HUES6 (cell line): Measurements from ENCODE around the gene PPIF.
A peak's percentile ranks its signal among the peaks of the same experiment; 100 is the strongest.

ENCODE experiments used
- H3K27ac ChIP-seq: 2 replicates; pipeline ENCODE4 v1.7.0; 2013; ENCODE audit warnings: low read depth, mild to moderate bottlenecking, low read length, inconsistent platforms
- H3K27me3 ChIP-seq: 2 replicates; pipeline ENCODE4 v1.6.1; 2013; ENCODE audit warnings: low read length; ENCODE audit not compliant: control insufficient read depth, insufficient read depth
- H3K36me3 ChIP-seq: 2 replicates; pipeline ENCODE4 v1.6.1; 2013; ENCODE audit warnings: low read length; ENCODE audit not compliant: control insufficient read depth, insufficient read depth
- H3K4me1 ChIP-seq: 2 replicates; pipeline ENCODE4 v1.6.1; 2013; ENCODE audit warnings: low read length; ENCODE audit not compliant: control insufficient read depth, insufficient read depth
- H3K4me3 ChIP-seq: 2 replicates; pipeline ENCODE4 v1.5.1; 2013; ENCODE audit warnings: low read depth, low read length
- H3K9ac ChIP-seq: one replicate; pipeline ENCODE4 v1.6.1; 2013; ENCODE audit warnings: mild to moderate bottlenecking, low read length
- H3K9me3 ChIP-seq: 2 replicates; pipeline ENCODE4 v1.6.1; 2013; ENCODE audit warnings: low read depth, low read length; ENCODE audit not compliant: control insufficient read depth, insufficient read depth

PPIF gene

GRCh38 chr10:79399223-79399831 is 52.1 kb downstream of the PPIF start:
- peaks cover 48% of the 10 kb centered on the region for H3K4me1 ChIP-seq
- peak overlapping the region; percentile 67; the same call in 1 of the 2 replicates for H3K27ac ChIP-seq
- H3K36me3 ChIP-seq = no peaks in the 10 kb centered on the region
- no peaks in the 10 kb centered on the region for H3K9me3 ChIP-seq
- H3K27me3 ChIP-seq = no peaks in the 10 kb centered on the region
- H3K9ac ChIP-seq = peak overlapping the region; percentile 71
- H3K4me3 ChIP-seq = peak overlapping the region; percentile 19; the same call in 1 of the 2 replicates

- Histone ChIP-seq H3K4me1 (peaks cover 58% of the 10 kb centered on the region), H3K36me3 (no peaks in the 10 kb centered on the region), H3K9ac (no peak overlapping the region), H3K9me3 (no peaks in the 10 kb centered on the region), H3K27ac (no peak overlapping the region), H3K27me3 (no peaks in the 10 kb centered on the region), H3K4me3 (no peak overlapping the region)
Measured at GRCh38 chr10:79400146-79401004, 53.1 kb downstream of the PPIF start.

DNA sequence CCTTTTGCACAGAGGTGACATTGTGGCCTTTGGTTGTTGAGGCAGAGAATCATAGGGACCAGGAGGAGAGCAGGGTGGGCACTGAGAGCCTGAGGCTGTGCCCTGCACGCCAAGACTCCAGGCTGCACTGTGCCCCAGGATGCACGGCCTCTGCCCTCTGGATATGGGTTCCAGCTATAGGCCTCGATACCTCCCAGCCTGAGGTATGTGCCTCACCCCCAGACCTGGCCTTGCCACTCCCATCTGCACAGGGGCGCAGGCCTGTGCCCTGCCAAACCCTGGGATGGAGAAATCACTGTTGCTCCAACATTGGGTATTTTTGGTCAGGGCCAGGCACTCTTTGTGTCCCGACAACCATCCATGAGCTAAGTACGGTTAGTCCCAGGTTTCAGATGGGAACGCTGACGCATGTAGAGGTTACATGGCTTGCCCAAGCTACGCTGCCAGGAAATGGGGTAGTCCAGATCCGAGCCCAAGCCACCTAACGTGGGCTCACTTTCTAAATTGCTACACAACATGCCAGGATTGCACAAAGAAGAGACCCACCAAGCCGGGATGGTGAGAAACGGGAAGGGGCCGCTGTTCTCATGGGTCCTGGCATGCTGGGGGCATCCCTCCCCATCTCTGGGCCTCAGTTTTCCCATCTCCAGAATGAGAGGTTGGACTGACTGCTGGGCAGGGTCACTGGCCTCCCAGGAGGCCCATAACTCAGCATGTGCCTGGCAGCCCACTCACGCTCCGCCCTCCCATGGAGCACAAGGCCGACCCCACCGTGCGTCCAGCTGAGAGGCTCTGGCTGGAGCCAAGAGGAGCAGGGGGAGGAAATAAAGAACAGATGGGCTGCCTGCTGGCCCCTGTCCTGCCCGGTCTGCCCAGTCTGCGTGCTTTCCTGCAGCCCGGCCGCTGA is 54.0 kb downstream of the PPIF start:
- H3K4me1 ChIP-seq = peaks cover 65% of the 10 kb centered on the region
- H3K27me3 ChIP-seq = no peaks in the 10 kb centered on the region
- H3K9me3 ChIP-seq = no peaks in the 10 kb centered on the region
- no peaks in the 10 kb centered on the region for H3K36me3 ChIP-seq
- no peak overlapping the region for H3K9ac ChIP-seq
- no peak overlapping the region; the same call in 1 of the 2 replicates for H3K27ac ChIP-seq
- H3K4me3 ChIP-seq = no peak overlapping the region

DNA sequence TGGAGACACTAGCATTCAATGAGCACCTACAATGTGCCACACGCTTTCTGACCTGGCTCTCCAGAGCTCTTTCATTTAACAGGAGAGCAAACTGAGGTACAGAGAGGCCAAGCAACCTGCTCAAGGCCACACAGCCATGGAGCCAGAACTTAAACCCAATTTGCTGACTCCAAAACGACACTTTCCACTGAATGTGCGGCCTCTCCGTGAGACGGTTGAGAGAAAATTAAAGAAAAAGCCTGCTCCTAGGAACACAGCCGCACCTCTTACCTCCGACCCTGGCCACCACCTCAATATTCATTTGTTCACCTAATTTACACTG is 55.3 kb downstream of the PPIF start:
- Histone ChIP-seq H3K27ac (no peak overlapping the region), H3K36me3 (no peaks in the 10 kb centered on the region), H3K9ac (no peak overlapping the region), H3K9me3 (no peaks in the 10 kb centered on the region), H3K4me1 (peaks cover 68% of the 10 kb centered on the region), H3K27me3 (no peaks in the 10 kb centered on the region), H3K4me3 (no peak overlapping the region)

DNA sequence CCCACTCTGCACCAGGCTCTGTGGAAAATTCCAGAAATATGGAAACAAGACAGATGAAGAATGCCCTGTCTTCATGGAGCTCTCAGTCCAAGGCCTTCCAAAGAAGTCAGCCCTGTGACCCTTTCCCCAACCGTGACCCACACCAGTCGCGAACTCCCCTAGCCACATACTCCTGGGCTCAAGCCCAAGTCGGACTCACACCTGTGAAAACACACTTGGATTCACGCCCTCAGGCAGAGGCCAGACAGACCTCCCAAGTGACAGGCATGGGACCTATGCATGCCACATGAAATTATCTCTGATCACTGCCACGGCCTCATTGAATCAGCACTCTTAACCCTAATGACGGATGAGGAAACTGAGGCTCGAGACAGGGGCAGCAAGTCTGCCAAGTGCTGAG is 55.7 kb downstream of the PPIF start:
- Histone ChIP-seq H3K27ac (no peak overlapping the region), H3K9me3 (no peaks in the 10 kb centered on the region), H3K9ac (no peak overlapping the region), H3K36me3 (no peaks in the 10 kb centered on the region), H3K27me3 (no peaks in the 10 kb centered on the region), H3K4me1 (peaks cover 68% of the 10 kb centered on the region), H3K4me3 (peak overlapping the region; percentile 49; the same call in 1 of the 2 replicates)

- Histone ChIP-seq H3K27me3 (no peaks in the 10 kb centered on the region), H3K4me3 (peak overlapping the region; percentile 49), H3K4me1 (peaks cover 66% of the 10 kb centered on the region), H3K9me3 (no peaks in the 10 kb centered on the region), H3K9ac (peak overlapping the region; percentile 60), H3K36me3 (no peaks in the 10 kb centered on the region), H3K27ac (peak overlapping the region; percentile 46; the same call in 1 of the 2 replicates)
Measured at GRCh38 chr10:79403441-79404230, 56.4 kb downstream of the PPIF start.

GRCh38 chr10:79404231-79404609 is 57.0 kb downstream of the PPIF start:
- no peaks in the 10 kb centered on the region for H3K9me3 ChIP-seq
- H3K27me3 ChIP-seq = no peaks in the 10 kb centered on the region
- peaks cover 60% of the 10 kb centered on the region for H3K4me1 ChIP-seq
- H3K36me3 ChIP-seq = no peaks in the 10 kb centered on the region
- H3K9ac ChIP-seq = peak overlapping the region; percentile 60
- peak overlapping the region; percentile 49 for H3K4me3 ChIP-seq
- peak overlapping the region; percentile 46; the same call in 1 of the 2 replicates for H3K27ac ChIP-seq

GRCh38 chr10:79404690-79405131 is 57.4 kb downstream of the PPIF start:
- no peaks in the 10 kb centered on the region for H3K36me3 ChIP-seq
- H3K27me3 ChIP-seq = no peaks in the 10 kb centered on the region
- H3K9ac ChIP-seq = peak overlapping the region; percentile 46
- peaks cover 55% of the 10 kb centered on the region for H3K4me1 ChIP-seq
- no peak overlapping the region for H3K27ac ChIP-seq
- H3K9me3 ChIP-seq = no peaks in the 10 kb centered on the region
- H3K4me3 ChIP-seq = peak overlapping the region; percentile 49
